Measurements from ENCODE around the gene TASP1. TPM values are rescaled to one million over a fixed set of nuclear protein-coding genes. Genes with fewer than 3 reads are reported as not detected.
A peak's percentile ranks its signal among the peaks of the same experiment; 100 is the strongest.
"Not testable (repeated sequence)": the region's sequence is repeated elsewhere in the genome, so short reads cannot be mapped to it uniquely, and the experiment has no call there.

Gene TASP1
- total RNA-seq, 2 donors from 2014 or later, result 15.8 to 16.6 TPM

DNA sequence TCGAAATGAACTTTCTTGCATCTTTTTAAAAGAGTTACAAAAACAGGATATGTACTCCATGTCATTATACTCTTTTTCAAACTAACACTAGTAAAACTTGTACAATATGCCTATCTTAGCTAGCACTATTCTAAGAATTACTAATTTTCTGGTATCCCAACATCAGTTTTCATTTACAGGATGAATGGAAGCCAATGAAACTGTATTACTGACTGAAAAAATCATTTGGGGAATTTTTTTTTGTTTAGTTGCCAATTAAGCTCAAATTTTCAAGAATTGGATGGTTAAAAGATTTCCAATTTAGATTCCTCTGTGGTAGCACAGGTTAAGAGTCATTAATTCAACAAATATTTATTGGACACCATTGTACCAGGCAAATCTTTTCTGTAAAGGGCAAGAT lies 30.7 kb downstream of the TASP1 start:
- H3K9me3 ChIP-seq (ENCODE audit: control insufficient read depth, low read length), result peaks cover 1% of the 10 kb centered on the region
- H3K9ac ChIP-seq (ENCODE audit: extremely low read depth, low read length, poor library complexity, severe bottlenecking), result no peak overlapping the region
- H3K27ac ChIP-seq (ENCODE audit: low read depth, low read length), result no peak overlapping the region
- DNase-seq, result no peak
- TF ChIP-seq, protein P1, sequence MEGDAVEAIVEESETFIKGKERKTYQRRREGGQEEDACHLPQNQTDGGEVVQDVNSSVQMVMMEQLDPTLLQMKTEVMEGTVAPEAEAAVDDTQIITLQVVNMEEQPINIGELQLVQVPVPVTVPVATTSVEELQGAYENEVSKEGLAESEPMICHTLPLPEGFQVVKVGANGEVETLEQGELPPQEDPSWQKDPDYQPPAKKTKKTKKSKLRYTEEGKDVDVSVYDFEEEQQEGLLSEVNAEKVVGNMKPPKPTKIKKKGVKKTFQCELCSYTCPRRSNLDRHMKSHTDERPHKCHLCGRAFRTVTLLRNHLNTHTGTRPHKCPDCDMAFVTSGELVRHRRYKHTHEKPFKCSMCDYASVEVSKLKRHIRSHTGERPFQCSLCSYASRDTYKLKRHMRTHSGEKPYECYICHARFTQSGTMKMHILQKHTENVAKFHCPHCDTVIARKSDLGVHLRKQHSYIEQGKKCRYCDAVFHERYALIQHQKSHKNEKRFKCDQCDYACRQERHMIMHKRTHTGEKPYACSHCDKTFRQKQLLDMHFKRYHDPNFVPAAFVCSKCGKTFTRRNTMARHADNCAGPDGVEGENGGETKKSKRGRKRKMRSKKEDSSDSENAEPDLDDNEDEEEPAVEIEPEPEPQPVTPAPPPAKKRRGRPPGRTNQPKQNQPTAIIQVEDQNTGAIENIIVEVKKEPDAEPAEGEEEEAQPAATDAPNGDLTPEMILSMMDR (conservative IDR thresholded peaks at IDR 0.05), result no peak
- no peaks in the 10 kb centered on the region for H3K4me1 ChIP-seq (ENCODE audit: control insufficient read depth, insufficient read depth, low read length)
- H3K27ac Mint-ChIP-seq, result no peak overlapping the region
- H3K9me3 Mint-ChIP-seq, result peaks cover 4% of the 10 kb centered on the region
- H3K4me3 Mint-ChIP-seq, result no peak overlapping the region
- no peaks in the 10 kb centered on the region for H3K27me3 ChIP-seq (ENCODE audit: control insufficient read depth, insufficient read depth, low read length, poor library complexity, severe bottlenecking)
- WGBS, 2 experiments (ENCODE audit: insufficient coverage in 1 of 2, insufficient read length in 1 of 2), result 93% methylated on average over 1 of the region's 1 CpG; no CpG with 5 or more reads in 1 of the 2 experiments
- H3K27me3 Mint-ChIP-seq (ENCODE audit: insufficient read depth), result no peaks in the 10 kb centered on the region
- H3K36me3 ChIP-seq (ENCODE audit: control insufficient read depth, insufficient read depth, low read length), result peaks cover 20% of the 10 kb centered on the region
- H3K36me3 Mint-ChIP-seq (ENCODE audit: low read depth), result peaks cover 34% of the 10 kb centered on the region
- H3K4me1 Mint-ChIP-seq, result no peaks in the 10 kb centered on the region
- H3K4me3 ChIP-seq (ENCODE audit: low read length), result no peak overlapping the region

DNA sequence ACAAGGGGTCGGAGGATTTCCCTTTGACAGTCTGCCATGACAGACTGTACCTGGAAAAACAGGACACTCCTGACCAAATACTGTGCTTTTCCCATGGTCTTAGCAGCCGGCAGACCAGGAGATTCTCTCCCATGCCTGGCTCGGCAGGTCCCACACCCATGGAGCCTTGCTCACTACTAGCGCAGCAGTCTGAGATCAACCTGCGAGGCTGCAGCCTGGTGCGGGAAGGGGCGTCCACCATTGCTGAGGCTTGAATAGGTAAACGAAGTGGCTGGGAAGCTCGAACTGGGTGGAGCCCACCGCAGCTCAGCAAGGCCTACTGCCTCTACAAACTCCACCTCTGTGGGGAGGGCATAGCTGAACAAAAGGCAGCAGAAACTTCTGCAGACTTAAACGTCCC lies 45.3 kb downstream of the TASP1 start:
- peak; percentile 41 for DNase-seq
- not testable (repeated sequence) for H3K4me1 ChIP-seq (ENCODE audit: control insufficient read depth, insufficient read depth, low read length); H3K36me3 ChIP-seq (ENCODE audit: control insufficient read depth, insufficient read depth, low read length); H3K9me3 ChIP-seq (ENCODE audit: control insufficient read depth, low read length); H3K4me3 Mint-ChIP-seq; H3K4me1 Mint-ChIP-seq; H3K27ac Mint-ChIP-seq; H3K27me3 ChIP-seq (ENCODE audit: control insufficient read depth, insufficient read depth, low read length, poor library complexity, severe bottlenecking); H3K9ac ChIP-seq (ENCODE audit: extremely low read depth, low read length, poor library complexity, severe bottlenecking); H3K27ac ChIP-seq (ENCODE audit: low read depth, low read length); H3K9me3 Mint-ChIP-seq; H3K4me3 ChIP-seq (ENCODE audit: low read length); H3K27me3 Mint-ChIP-seq (ENCODE audit: insufficient read depth)
- 91 to 96% methylated on average over 3 to 11 of the region's 11 CpGs for WGBS, 2 experiments (ENCODE audit: insufficient coverage in 1 of 2, insufficient read length in 1 of 2)
- peaks cover 18% of the 10 kb centered on the region for H3K36me3 Mint-ChIP-seq (ENCODE audit: low read depth)

DNA sequence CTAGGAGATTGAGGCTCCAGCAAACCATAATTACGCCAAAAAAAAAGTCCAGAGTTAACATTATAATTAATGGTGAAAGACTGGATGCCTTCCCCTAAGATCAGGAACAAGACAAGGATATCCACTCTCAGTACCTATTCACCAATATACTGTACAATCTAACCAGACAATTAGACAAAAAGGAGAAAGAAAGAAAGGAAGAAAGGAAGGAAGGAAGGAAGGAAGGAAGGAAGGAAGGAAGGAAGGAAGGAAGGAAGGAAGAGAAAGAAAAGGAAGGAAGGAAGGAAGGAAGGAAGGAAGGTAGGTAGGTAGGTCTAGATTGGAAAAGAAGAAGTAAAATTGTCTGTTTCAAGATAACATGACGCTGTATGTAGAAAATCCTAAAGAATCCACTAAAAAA lies 50.7 kb downstream of the TASP1 start:
- Histone ChIP-seq H3K27me3 (ENCODE audit: control insufficient read depth, insufficient read depth, low read length, poor library complexity, severe bottlenecking) (no peaks in the 10 kb centered on the region), H3K27ac (ENCODE audit: low read depth, low read length) (no peak overlapping the region), H3K36me3 (ENCODE audit: control insufficient read depth, insufficient read depth, low read length) (peaks cover 23% of the 10 kb centered on the region), H3K4me3 (ENCODE audit: low read length) (no peak overlapping the region), H3K4me1 (ENCODE audit: control insufficient read depth, insufficient read depth, low read length) (no peaks in the 10 kb centered on the region), H3K9me3 (ENCODE audit: control insufficient read depth, low read length) (peaks cover 27% of the 10 kb centered on the region), H3K9ac (ENCODE audit: extremely low read depth, low read length, poor library complexity, severe bottlenecking) (no peak overlapping the region)
- Mint-ChIP-seq H3K36me3 (ENCODE audit: low read depth) (peaks cover 47% of the 10 kb centered on the region), H3K4me3 (no peak overlapping the region), H3K27me3 (ENCODE audit: insufficient read depth) (no peaks in the 10 kb centered on the region), H3K9me3 (peaks cover 19% of the 10 kb centered on the region), H3K27ac (no peak overlapping the region), H3K4me1 (no peaks in the 10 kb centered on the region)
- DNase-seq, result no peak
- WGBS, 2 experiments (ENCODE audit: insufficient coverage in 1 of 2, insufficient read length in 1 of 2), result 17 to 50% methylated on average over 1 of the region's 2 CpGs
- TF ChIP-seq, protein P1 (conservative IDR thresholded peaks at IDR 0.05), result no peak

DNA sequence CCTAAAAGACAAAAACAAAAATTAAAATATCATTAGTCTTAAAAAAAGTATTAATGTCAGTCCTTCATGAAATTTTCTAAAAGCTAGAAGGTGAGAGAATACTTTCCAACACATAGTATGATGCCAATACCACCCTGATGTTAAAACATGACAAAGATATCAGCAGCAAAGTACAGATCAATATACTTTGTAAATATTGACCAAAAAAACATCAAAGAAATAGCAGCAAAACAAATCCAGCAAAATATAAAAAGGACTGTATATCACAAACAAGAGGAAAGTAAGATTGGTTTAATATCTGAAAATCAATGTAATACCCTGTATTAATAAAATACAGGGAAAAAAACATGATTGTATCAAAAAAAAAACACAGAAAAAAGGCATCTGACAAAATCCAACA lies 51.4 kb downstream of the TASP1 start:
- Mint-ChIP-seq H3K4me3 (no peak overlapping the region), H3K27me3 (ENCODE audit: insufficient read depth) (no peaks in the 10 kb centered on the region), H3K27ac (no peak overlapping the region), H3K4me1 (no peaks in the 10 kb centered on the region), H3K9me3 (peaks cover 23% of the 10 kb centered on the region), H3K36me3 (ENCODE audit: low read depth) (peaks cover 49% of the 10 kb centered on the region)
- Histone ChIP-seq H3K27ac (ENCODE audit: low read depth, low read length) (no peak overlapping the region), H3K4me3 (ENCODE audit: low read length) (no peak overlapping the region), H3K9me3 (ENCODE audit: control insufficient read depth, low read length) (peaks cover 34% of the 10 kb centered on the region), H3K36me3 (ENCODE audit: control insufficient read depth, insufficient read depth, low read length) (peaks cover 28% of the 10 kb centered on the region), H3K27me3 (ENCODE audit: control insufficient read depth, insufficient read depth, low read length, poor library complexity, severe bottlenecking) (no peaks in the 10 kb centered on the region), H3K9ac (ENCODE audit: extremely low read depth, low read length, poor library complexity, severe bottlenecking) (no peak overlapping the region), H3K4me1 (ENCODE audit: control insufficient read depth, insufficient read depth, low read length) (no peaks in the 10 kb centered on the region)
- no peak for DNase-seq
- TF ChIP-seq, protein P1 (conservative IDR thresholded peaks at IDR 0.05), result no peak

Measured in endodermal cell (in vitro differentiated cells).